DND-41 (cell line): Measurements from ENCODE around the gene PAQR7.

Experiments
- EZH2 ChIP-seq: IDR thresholded peaks from 3 replicates; pipeline ENCODE4 v1.6.1; 2012; ENCODE audit warnings: borderline replicate concordance, low read depth, mild to moderate bottlenecking, moderate library complexity, low read length, inconsistent platforms; ENCODE audit not compliant: severe bottlenecking
- TF ChIP-seq, protein P1 (sequence below): IDR thresholded peaks from 2 replicates; pipeline ENCODE4 v1.5.1; 2012; ENCODE audit warnings: borderline replicate concordance, low read length, moderate library complexity, mild to moderate bottlenecking; ENCODE audit not compliant: poor library complexity, severe bottlenecking; ENCODE audit errors: extremely low read depth

GRCh38 chr1:25815208-25816111 lies 60.0 kb downstream of the PAQR7 start:
- TF ChIP-seq, protein P1, sequence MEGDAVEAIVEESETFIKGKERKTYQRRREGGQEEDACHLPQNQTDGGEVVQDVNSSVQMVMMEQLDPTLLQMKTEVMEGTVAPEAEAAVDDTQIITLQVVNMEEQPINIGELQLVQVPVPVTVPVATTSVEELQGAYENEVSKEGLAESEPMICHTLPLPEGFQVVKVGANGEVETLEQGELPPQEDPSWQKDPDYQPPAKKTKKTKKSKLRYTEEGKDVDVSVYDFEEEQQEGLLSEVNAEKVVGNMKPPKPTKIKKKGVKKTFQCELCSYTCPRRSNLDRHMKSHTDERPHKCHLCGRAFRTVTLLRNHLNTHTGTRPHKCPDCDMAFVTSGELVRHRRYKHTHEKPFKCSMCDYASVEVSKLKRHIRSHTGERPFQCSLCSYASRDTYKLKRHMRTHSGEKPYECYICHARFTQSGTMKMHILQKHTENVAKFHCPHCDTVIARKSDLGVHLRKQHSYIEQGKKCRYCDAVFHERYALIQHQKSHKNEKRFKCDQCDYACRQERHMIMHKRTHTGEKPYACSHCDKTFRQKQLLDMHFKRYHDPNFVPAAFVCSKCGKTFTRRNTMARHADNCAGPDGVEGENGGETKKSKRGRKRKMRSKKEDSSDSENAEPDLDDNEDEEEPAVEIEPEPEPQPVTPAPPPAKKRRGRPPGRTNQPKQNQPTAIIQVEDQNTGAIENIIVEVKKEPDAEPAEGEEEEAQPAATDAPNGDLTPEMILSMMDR = no peak
- no peak for TF ChIP-seq EZH2
